Stimulated activated CD8-positive, alpha-beta memory T cell treated with anti-CD3 and anti-CD28 coated beads, Interleukin-7, amount 100 ng/mL, for 24 hours (primary cell): ENCODE measurements around the gene ANKRD40CL.

Source experiments
- DNase-seq: peaks from one replicate; pipeline ENCODE4 v3.0.0-alpha.2; 2020; ENCODE audit warnings: low read depth

ANKRD40CL gene

GRCh38 chr17:50712641-50713040, 54.7 kb downstream of the ANKRD40CL start:
- no peak for DNase-seq
